Epithelial cell of esophagus (primary cell): Measurements from ENCODE around the gene FUT7.
"Not testable (repeated sequence)": the region's sequence is repeated elsewhere in the genome, so short reads cannot be mapped to it uniquely, and the experiment has no call there.

ENCODE experiments used
- DNase-seq: peaks from one replicate; pipeline ENCODE4 v3.0.0; 2010; ENCODE audit warnings: low read depth
- H3K4me3 ChIP-seq: 2 replicates; pipeline ENCODE4 v1.5.1; 2011; ENCODE audit warnings: mild to moderate bottlenecking, low read length, control low read depth
- CTCF ChIP-seq: IDR thresholded peaks from 2 replicates; pipeline ENCODE4 v1.5.1; 2011; ENCODE audit warnings: low read depth, mild to moderate bottlenecking, low read length, control low read depth, inconsistent platforms; ENCODE audit not compliant: insufficient read depth; ENCODE audit errors: missing control alignments

FUT7 gene

GRCh38 chr9:137035507-137035834, 3.6 kb upstream of the FUT7 start:
- no peak overlapping the region for H3K4me3 ChIP-seq
- DNase-seq: no peak
- no peak for TF ChIP-seq CTCF

GRCh38 chr9:137034709-137035506, 3.0 kb upstream of the FUT7 start:
- TF ChIP-seq CTCF: peak; percentile 92
- DNase-seq: peak; percentile 86
- no peak overlapping the region for H3K4me3 ChIP-seq

DNA sequence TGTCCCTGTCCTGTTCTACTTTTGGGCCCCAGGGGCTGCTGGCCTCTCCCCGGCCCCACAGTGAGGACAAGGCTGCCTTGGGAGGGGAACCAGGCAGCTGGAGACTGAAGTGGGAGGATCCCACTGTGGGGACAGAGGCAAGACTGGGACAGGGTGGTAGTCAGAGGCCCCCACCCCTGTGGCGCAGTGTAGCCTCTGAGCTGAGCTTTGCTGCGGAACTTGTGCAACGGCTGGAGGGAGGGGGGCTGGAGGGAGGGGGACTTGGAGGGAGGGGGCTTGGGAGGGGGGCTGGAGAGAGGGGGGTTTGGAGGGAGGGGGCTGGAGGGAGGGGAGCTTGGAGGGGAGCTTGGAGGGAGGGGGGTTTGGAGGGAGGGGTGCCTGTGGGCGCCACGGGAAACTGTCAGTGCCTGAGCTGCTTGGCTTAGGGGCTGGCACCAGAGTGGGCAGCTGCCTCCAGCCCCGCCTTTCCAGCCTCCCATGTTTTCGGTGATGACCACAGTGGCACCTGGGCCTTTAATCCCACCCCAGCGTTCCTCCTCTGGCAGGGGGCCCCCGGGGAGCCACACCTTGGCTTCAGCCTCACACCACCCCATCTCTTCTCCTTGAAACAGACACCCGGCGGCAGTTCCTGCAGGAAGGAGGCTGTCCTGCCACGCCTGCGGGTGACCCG, 2.3 kb upstream of the FUT7 start:
- no peak for TF ChIP-seq CTCF
- DNase-seq: no peak
- H3K4me3 ChIP-seq: no peak overlapping the region

DNA sequence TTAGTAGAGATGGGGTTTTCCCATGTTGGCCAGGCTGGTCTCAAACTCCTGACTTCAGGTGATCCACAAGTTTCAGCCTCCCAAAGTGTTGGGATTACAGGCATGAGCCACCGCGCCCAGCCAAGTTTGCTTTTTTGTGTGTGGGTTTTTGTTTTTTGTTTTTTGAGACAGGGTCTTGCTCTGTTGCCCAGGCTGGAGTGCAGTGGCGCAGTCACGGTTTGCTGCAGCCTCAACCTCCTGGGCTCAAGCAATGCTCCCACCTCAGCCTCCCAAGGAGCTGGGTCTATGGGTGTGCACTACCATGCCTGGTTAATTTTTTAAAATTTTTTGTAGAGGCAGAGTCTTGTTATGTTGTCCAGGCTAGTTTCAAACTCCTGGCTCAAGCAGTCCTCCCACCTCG, 1.6 kb upstream of the FUT7 start:
- H3K4me3 ChIP-seq, DNase-seq: not testable (repeated sequence)

GRCh38 chr9:137032858-137033257, 970 bp upstream of the FUT7 start:
- no peak for DNase-seq
- TF ChIP-seq CTCF: no peak
- H3K4me3 ChIP-seq: no peak overlapping the region

DNA sequence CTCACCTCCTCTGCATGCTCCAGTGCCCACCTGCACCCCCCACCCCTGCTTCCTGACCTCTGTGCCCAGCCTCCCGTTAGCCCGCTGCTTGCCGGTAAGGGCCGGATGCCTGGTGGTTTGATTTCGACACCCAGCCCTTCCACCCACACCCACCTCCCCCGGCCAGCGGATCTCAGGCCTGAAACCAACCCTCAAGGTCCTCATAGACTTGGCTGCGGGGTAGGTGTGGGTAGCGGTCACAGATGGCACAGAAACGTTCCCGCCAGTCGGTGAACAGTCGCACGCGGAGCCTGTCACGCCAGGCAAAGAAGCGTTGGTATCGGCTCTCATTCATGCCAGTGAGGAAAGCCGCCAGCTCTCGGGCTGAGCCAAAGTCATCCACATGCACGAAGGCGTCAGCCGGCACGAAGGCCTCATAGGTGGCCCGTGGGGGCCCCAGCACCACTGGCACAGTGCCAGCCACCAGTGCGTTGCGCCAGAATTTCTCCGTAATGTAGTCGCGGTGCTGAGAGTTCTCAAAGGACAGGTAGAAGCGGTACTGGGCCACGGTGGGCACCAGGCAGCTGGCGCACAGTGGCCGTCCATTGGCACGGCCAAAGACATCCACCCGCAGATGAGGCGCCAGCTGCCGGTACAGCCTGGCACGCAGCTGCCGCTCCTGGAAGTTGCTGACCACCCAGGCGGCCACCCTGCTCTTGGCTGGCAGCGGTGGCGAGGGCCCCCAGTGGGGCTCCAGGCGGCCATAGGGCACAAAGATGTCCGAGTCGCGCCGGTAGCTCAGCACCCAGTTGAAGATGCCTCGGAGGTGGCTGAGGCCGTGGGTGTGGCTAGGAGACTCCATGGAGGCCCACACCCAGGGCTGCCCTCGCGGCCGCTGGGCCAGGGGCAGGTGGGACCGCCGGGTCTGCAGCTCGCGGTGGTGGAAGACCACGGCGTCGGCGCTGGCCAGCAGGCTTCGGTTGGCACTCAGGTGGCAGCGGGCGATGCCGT, 1.1 kb downstream of the FUT7 start:
- no peak overlapping the region for H3K4me3 ChIP-seq
- no peak for TF ChIP-seq CTCF
- DNase-seq: no peak

GRCh38 chr9:137030006-137030405, 1.9 kb downstream of the FUT7 start:
- no peak for DNase-seq
- H3K4me3 ChIP-seq: no peak overlapping the region
- TF ChIP-seq CTCF: no peak
